ENCODE results near the gene DTWD2. TPM values are rescaled to one million over a fixed set of nuclear protein-coding genes. Genes with fewer than 3 reads are reported as not detected.

Gene DTWD2
- total RNA-seq, 1 donor: 10.8 TPM

GRCh38 chr5:118946138-118946800, 42.1 kb downstream of the DTWD2 start:
- H3K4me3 ChIP-seq (ENCODE audit: low read depth, low read length): no peak overlapping the region
- no peak for TF ChIP-seq CTCF (IDR thresholded peaks at IDR 0.05; ENCODE audit: insufficient read depth, low read depth, low read length)
- DNase-seq (ENCODE audit: low read depth): no peak

- DNase-seq (ENCODE audit: low read depth): no peak
- TF ChIP-seq CTCF (IDR thresholded peaks at IDR 0.05; ENCODE audit: insufficient read depth, low read depth, low read length): no peak
Measured at GRCh38 chr5:118937393-118938061, 50.8 kb downstream of the DTWD2 start.

DNA sequence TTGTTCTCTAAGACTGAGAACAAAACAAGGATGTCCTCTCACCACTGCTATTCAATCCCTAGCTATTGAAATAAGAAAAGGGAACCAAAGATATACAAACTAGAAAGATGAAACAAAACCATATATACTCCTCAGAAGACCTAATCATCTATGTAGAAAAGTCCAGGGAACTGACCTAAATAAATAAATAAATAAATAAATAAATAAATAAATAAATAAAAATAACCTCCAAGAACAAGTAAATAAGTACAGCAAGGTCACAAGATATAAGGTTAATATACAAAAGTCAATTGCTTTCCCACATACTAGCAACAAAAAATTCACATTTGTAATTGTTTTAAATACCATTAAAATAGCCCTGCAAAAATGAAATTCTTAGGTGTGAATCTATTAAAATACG, 54.6 kb downstream of the DTWD2 start:
- DNase-seq (ENCODE audit: low read depth): no peak
- TF ChIP-seq CTCF (IDR thresholded peaks at IDR 0.05; ENCODE audit: insufficient read depth, low read depth, low read length): no peak
- H3K4me3 ChIP-seq (ENCODE audit: low read depth, low read length): no peak overlapping the region

More at GRCh38 chr5:118937393-118938061, 50.8 kb downstream of the DTWD2 start:
- no peak overlapping the region for H3K4me3 ChIP-seq (ENCODE audit: low read depth, low read length)

DNA sequence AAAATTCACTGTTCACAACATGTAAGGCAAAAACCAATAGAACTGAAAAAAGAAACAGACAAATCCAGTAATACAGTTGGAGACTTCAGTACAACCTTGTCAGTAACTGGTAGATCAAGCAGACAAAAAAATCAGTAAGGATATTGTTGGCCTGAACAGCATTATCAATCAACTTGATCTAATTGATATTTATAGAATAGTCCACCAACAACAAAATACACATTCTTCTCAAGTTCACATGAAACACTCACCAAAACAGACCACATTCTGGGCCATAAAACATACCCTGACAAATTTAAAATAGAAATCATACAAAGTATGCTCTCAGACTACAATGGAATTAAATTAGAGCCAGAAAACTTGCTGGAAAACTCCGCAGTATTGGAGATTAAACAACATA, 56.8 kb downstream of the DTWD2 start:
- no peak overlapping the region for H3K4me3 ChIP-seq (ENCODE audit: low read depth, low read length)
- DNase-seq (ENCODE audit: low read depth): no peak
- TF ChIP-seq CTCF (IDR thresholded peaks at IDR 0.05; ENCODE audit: insufficient read depth, low read depth, low read length): no peak

DNA sequence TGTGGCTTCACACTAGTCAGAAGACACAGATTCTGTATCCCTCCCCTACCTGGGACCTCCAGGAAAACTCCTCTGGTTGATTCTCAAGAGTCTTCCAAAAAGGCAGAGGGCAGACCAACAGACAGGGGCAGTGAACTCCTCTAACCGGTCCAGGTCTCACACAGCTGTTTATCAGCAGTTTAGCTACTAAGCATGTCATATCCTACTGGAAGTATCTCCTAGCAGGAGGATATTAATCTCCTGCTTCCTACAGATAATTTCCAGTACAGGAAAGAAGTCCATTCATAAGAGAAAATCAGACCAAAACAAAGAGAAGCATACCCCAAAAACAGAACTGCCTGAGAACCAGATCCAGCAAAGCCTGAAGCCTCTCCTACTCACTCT, 64.3 kb downstream of the DTWD2 start:
- TF ChIP-seq CTCF (IDR thresholded peaks at IDR 0.05; ENCODE audit: insufficient read depth, low read depth, low read length): no peak
- no peak for DNase-seq (ENCODE audit: low read depth)
- no peak overlapping the region for H3K4me3 ChIP-seq (ENCODE audit: low read depth, low read length)

- no peak for DNase-seq (ENCODE audit: low read depth)
- H3K4me3 ChIP-seq (ENCODE audit: low read depth, low read length): no peak overlapping the region
- TF ChIP-seq CTCF (IDR thresholded peaks at IDR 0.05; ENCODE audit: insufficient read depth, low read depth, low read length): no peak
Measured at GRCh38 chr5:118923295-118924005, 64.9 kb downstream of the DTWD2 start.

All from fibroblast of villous mesenchyme (primary cell).